CD4-positive, alpha-beta T cell treated with Interferon gamma for 1 hour (primary cell): ENCODE measurements around the gene PACSIN2.
A peak's percentile ranks its signal among the peaks of the same experiment; 100 is the strongest.
"Not testable (repeated sequence)": the region's sequence is repeated elsewhere in the genome, so short reads cannot be mapped to it uniquely, and the experiment has no call there.

Experiments used
- DNase-seq: peaks from one replicate; pipeline ENCODE4 v3.0.0-alpha.2; 2020

Gene PACSIN2

DNA sequence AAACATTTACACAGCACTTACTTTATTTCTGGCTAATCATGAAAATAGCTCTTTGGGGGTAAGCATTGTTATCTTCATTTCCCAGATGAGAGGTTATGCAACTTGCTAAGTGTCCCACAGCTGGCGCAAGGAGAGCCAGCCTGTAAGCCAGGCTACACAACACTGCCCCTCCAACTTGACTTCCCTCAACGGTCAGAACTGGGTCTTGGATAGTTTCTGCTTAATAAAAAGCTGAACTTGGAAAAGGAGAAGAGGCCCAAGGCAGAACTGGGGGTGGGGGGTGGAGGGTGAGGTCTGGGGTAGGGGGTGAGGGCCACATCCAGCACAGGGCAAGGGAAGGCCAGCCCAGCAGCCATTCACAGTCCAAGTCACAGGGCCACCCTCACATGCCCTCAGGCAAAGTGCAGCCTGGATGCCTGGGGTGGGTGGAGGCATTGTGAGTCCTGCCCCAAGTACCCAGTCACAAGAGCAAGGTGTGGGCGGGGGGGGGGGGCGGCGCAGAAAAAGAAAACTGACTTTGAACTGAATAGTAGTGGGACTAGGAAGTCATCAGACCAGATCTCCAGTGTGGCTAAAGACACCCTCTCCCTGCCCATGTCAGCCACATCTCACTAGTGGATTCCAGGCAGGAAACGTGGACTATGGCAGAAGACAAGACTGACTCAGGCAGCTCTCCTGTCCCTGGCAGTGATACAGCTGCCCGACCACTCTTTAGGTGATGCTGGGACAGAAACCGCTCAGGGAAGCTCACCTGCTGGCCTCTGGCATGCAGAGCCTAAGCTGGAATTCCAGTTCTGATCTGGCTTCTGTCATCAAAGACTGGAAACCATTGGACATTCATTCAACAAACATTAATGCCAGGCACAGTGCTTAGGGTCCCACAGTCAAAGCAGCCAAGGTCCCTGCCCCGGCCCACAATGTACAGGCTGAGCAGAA, 52.4 kb downstream of the PACSIN2 start:
- peak; percentile 17 for DNase-seq

DNA sequence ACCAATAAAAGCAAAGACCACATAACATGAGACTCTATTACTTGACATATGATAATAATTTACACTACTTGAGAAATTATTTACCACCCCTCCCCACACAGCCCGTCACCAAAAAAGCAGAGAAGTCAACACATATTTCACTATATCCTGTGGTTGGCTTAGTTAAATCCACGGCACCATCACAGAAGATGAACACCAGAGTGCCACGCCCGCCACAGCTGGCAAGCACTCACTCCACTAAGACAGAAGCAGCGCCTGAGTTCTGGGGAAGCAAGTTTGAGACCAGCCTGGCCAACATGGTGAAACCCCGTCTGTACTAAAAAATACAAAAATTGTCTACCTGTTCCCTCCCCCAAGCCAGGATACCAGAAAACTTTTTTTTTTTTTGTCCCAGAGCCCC, 53.1 kb downstream of the PACSIN2 start:
- no peak for DNase-seq

DNA sequence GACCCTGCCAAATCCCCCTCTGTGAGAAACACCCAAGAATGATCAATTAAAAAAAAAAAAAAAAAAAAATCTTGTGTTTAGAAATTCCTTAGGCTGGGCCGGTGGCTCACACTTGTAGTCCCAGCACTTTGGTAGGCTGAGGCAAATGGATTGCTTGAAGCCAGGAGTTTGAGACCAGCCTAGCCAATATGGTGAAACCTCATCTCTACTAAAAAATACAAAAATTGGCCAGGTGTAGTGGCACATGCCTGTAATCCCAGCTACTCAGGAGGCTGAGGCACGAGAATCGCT, 53.6 kb downstream of the PACSIN2 start:
- not testable (repeated sequence) for DNase-seq

DNA sequence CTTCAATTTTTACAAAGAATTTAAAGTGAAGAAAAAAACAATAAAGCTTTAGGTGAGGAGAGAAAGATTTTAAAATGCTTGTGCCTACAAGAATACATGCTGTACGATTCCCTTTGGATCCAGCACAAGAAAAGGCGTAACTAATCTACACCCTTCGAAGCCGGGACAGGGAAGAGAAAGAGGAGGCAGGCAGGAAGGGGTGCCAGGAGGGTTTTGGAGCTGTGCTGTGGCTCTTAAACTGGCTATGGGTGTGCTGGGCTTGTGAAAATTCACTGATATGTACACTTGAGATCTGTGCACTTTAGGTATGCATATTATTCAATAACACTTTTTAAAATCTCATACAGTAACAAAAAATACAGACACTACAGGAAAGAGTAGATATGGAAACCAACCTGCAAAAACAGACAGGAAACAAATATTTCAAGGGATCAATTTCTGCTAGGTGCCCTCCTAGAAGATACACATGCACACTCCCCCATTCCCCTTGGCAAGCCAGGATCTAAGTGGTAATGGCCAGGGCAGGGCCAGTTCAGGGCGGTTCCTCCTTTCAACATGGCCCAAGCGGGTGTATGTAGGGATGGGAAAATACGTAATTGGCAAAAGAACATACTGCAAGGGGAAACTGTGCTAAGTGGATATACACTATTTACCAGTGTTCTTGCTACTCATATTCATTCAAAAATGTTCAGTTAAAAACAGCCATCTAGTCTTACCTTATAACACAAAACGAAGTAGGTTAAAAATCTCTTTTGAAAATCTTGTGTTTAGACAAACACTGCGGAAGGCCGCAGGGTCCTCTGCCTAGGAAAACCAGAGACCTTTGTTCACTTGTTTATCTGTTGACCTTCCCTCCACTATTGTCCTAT, 54.2 kb downstream of the PACSIN2 start:
- DNase-seq, result no peak

DNA sequence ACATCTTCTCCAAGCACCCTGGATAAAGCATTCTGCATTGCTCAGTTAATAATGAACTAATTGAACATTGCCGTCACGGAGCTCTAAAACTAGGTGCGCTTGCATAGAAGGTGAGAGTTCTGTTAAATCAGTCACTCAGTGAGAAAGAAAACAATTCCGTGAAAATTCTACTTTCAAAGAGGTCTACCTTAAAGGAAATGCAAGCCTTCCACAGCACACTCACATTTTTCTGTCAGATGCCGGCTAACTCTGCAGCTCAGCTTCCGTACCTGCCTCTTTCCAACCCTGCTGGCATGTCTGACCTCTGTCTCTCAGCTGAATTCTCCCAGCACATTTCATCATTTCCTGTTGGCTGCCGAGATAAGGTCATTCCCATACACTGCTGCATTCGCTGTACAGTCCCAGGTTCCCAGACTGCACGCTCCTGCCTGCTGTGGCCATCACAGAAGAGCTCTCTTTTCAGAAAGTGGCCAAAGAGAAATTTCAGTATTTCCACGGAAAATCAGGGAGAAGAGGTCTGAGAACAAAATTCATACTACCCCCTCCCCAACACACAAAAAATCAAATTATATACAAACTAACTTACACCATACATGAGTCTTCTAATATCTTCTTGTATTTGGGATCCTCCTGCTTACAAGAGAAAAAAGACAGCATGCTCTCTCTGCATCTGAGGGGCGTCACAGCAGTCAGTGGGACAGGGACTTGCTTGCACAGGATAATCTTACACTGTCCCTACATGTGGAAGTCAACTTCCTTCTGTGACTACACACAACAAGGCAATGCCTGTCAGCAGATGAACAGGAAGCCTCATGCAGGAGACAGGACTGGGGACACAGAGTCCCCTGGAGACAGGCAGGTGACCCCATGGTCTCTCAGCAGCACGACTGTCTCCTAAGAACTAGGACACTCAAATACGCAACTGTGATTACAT, 55.1 kb downstream of the PACSIN2 start:
- DNase-seq, result no peak

DNA sequence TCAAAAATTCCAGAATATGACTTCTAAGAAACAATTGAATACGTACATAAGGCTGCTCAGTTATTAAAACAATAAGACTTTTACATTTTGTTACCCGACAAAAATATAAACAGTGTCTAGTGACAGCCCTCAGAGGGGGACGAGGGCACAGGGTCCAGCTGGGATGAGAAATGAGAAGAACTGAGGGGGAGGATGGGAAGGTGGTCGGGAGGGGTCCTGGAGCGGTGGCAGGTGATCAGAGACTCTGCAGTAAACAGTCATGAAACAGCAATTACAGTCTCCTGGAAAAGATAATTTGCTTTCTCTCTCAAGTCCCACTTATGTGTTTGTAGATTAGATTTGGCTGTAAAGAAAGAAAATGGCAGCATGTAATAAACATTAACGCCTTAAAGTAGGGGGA, 56.0 kb downstream of the PACSIN2 start:
- no peak for DNase-seq

DNA sequence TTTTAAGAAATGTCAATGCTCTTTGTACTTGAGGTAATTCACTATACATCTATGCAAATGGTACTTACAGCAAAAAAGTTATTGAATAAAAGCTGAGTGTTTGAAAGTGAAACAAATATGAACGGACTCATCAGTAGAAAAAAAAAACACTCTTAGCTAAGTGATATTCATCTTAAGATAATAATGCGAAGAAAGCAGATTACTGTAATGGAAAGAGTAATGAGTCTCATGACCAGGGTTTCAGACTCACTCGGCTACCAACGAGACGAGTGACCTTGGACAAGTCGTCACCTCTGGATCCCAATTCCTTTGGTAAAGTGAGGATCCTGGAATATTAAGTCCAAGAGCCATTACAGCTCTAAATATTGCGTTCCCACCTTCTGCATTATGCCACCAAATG, 57.0 kb downstream of the PACSIN2 start:
- DNase-seq, result no peak

DNA sequence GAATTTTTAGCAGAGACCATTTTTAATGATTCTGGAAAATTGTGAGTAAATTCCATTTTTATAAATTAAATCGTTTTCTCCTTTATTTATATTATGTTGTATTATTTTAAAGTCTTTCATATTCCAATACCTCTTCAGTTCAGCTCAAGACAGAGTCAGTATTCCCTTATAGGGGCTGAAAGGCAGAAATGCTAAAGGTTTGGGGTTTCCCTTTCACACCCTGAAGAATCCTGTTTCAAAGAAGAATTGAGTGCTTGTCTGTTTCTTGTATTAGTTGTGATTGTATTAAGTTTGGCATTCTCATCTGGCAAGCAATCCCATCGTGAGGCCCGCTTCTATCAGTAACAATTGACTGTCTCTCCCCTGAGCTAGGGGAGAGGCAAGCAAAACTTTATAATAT, 57.4 kb downstream of the PACSIN2 start:
- DNase-seq, result no peak

DNA sequence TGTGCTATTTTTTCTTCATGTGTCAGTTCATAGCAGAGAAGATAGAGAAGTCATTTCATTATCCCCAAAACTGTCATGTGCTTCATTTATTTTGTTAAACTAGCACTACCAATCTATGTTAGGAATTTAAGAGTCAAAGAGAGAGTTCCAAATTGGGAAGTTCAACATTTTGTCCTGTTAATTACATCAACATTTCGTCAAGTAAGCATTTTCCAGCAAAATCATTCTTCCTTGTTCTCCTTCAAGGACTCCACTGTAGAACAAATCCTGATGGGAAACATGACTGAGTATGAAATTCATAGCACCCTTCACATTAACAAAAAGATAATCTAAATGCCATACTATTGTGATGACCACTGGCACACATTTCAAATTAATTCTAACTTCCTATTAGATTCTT, 59.1 kb downstream of the PACSIN2 start:
- no peak for DNase-seq

DNA sequence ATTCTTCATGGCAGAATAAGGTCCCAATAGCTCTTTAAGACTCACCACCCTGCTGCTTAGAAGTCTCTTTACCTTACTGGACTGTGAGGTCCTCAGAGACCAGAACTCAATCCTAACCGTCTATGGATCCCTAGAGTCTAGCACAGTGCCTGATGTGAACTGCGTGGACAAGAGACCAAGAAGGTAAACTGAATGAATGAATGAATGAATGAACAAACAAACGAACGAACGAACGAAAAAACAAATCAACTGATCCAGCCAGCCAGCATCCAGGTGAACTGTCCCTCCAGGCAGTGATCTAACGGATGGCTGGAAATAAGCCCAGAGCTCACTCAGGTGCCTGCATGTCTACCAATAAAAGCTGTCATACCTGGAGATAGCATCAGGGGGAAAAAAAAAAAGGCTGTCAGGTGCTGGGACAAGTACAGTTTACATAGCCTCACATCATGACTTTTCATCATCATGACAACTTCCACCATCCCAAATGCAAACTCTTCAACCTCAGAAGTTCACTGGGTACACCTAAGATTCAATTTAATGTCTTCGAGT, 59.8 kb downstream of the PACSIN2 start:
- no peak for DNase-seq

DNA sequence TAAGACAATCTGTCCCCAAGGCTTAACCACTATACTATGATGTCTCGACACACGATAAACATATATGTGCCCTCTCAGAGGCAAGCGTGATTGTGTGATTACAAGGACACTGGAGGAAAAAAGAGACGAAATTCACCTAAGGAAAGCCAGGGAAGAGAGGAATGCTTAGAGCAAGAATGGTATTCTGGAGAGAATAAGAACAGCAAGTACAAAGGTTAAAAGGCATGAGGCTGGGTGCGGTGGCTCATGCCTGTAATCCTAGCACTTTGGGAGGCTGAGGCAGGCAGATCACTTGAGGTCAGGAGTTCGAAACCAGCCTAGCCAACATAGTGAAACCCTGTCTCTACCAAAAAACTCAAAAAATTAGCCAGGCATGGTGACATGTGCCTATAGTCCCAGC, 61.2 kb downstream of the PACSIN2 start:
- DNase-seq, result not testable (repeated sequence)

DNA sequence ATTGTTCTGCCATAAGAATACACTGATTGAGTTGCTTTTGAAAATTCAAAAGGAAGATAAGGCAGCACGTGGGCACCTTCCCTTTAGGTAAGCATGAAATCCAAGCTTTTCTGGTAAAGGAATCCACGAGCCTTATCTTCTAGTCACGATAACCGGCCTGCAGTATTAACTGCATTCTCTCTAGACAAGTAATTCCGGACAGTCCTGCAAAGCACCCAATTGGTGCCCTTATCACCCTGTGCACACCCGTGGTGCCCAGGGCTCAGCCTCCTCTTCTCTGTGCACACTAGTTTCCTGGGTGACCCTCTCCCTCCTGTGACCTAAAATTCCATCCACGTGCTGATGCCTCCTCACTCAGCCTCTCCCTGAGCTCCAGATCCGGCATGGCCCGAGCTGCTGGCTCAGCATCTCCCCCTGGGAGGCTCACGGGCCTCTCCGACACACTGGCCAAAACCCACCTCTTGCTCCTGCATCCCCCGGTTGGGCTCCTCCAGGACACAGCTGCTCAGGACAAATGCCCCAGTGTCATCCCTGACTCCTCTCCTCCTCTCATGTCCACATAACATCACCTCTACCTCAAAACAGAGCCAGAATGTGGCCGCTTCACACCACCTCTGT, 63.7 kb downstream of the PACSIN2 start:
- no peak for DNase-seq

DNA sequence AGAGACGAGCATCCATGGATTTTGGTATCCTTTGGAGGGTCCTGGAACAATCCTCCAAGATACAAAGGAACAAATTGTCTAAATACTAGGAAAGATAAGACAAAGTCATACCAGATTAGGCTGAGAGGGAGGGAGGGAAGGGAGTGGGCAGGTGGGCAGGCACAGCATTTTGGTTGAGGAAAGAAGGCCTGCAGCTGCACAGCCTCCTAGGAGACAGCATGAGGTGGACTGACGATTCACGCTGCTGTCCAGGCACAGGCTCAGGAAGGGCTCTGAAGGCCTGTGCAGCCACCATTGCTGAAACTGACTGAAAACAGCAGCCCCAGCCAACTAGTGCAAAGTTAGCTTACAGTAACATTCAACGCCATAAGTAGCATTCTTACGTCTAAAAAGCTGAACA, 64.7 kb downstream of the PACSIN2 start:
- DNase-seq, result no peak

DNA sequence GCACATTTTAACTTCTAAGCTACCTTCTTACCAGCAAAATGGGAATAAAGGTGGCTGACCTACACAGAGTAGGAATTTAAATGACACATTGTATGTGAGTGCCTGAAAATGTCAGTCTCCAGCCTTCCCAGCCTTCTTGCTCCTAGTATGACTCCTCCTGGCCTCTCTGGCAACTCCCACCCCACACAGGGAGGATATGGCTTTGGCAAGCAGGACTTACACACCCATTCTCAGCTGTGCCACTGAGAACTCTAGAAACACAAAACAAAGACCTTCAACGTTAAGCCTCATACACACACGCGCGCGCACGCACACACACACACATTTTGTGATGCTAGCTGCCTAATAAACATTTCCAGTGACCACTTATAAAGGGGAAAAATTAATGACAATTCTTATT, 65.8 kb downstream of the PACSIN2 start:
- no peak for DNase-seq

DNA sequence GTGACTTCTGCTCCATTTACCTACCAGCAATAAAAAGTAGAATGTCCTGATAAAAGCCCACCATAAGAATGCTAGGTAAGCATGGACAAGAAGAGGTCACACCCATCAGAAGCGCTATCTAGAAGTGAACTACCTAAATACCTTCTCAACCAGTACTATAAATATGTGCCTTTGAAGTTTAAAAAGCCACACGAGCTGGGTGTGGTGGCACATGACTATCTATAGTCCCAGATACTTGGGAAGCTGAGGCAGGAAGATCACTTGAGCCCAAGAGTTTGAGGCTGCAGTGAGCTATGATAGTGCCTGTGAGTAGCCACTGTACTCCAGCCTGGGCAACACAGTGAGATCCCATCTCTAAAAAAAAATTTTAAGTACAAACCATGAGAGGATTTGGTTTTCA, 66.7 kb downstream of the PACSIN2 start:
- no peak for DNase-seq

DNA sequence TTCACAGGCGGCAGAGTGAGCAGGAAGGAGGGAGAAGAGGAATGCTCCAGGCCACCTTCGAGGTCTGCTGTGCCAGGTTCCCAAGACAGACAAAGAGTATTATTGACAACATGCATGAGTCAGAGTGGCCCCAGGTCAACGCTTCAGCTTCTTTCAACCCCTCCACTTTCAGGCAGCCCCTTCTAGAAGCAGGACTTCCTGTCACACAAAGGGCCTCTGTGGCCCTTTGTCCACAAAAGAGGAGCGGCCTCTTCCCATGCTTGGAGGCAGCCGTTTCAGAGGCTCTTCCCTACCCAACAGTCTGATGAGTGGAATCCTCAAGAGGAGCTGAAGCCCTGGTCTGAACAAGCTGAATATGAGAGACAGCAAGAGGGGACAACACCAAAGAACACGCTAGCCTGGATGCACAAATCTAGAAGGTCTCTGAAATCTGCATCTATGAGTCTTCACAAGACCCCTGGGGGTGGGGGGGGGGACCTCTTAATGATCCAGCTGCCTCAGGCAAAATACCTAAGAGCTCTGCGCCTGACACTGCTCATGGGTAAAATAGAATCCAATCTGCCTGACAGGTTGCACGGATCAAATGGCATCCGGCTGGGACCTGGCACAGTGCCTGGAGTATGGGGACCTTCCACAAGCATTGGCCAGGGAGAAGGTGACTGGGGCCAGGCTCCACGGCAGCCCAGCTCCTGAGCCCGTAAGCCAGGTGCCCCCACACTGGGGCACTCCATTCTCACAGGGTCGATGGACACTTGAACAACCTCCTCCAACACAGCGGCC, 67.5 kb downstream of the PACSIN2 start:
- DNase-seq, result no peak

DNA sequence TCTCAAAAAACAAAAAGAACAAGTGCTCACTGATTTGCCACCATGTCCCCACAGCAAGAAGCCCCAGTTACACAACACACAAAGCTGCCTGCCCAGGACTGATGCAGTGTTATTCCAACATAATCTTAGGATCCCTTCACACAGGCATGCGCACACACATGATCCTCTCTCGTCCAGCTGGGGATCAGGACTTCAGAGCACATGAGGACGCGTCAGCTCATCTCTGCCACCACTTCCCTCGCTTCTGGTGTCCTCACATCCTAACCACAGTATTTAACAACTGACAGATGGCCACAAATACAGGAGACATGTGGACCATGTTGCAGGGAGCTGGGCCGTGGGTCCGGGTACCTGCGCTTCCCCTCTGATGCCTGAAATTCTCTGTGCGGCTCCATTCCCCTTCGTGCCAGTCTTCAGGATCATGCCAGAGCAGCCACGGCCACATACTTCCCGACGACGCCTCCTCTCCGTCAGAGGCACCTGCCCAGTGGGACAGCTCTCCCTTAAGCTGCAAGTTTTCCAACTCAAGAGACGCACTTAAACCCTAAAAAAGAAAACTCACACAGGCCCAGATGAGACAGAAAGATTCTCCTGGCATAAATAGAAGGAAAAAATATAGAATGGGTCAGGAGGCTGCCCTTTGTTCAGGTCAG, 68.3 kb downstream of the PACSIN2 start:
- DNase-seq, result no peak

DNA sequence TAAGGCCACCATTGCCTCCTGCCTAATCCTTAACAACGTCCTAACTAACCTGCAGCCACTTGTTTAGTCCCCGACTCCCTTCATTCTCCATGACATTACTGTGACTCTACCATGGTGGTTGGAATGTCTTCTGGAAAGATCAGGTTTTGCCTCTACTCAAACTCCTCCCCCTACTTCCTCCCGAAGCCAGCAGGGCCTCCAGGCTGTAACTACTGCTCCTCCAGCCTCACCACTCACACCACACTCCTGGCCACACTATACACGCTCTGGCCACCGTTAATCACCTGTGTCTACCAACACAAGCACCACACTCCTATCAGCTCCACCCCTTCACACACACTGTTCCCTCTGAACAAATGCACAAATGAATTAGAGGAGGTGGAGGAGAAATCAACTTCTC, 69.2 kb downstream of the PACSIN2 start:
- DNase-seq, result no peak

DNA sequence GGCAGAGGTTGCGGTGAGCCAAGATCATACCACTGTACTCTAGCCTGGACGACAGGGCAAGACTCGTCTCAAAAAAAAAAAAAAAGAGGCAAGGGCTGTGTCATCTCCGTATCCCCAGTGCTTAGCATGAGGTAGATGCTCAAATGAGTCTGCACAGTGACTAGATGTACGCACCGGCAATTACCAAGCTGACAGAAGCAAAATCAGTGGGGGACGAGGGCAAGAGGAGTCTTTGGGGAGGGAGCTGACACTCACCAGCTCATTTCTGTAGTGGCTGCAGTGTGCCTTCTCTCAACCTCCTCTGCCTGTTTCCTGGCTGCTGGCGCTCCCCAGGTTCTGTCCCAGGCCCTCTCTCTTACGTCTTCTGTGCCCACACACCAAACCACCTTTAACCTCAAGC, 69.9 kb downstream of the PACSIN2 start:
- DNase-seq, result no peak

DNA sequence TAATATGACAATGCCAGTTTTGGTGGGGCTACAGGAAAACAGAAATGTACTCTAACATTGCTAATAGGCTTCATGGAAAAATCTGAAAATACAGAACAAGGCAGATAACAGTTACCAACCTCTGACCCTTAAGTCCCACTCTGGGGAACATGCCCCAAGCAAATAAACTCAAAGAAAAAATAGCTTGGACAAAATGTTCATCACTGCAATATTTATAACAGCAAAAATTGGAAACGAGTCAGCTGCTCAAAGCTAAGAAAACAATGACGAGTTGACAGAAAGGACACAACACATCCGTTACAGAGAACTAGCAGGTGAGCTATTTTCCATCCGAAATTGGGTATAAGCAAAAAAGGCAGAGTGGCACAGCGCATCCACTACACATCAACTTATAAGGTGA, 70.5 kb downstream of the PACSIN2 start:
- DNase-seq, result no peak

DNA sequence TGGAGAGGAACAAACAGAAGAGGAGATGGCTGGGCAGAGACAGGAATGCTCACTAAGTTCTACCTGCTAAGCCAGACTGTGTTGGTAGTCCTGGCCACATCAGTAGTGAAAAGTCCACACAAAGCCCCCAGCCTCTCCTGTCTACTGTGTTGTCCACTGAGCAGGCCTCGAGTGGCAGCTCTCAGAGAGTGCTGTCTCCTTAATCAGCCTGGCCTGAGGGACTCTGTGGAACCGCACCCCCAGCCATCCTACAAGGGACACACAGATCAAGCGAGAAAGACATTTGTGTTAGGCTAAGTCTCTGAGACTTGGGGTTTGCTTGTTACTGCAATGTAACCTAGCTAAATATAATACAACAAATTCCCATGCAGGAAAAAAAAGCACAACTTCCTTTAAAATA, 71.0 kb downstream of the PACSIN2 start:
- DNase-seq, result no peak
